ENCODE data around the gene PEF1.

DNA sequence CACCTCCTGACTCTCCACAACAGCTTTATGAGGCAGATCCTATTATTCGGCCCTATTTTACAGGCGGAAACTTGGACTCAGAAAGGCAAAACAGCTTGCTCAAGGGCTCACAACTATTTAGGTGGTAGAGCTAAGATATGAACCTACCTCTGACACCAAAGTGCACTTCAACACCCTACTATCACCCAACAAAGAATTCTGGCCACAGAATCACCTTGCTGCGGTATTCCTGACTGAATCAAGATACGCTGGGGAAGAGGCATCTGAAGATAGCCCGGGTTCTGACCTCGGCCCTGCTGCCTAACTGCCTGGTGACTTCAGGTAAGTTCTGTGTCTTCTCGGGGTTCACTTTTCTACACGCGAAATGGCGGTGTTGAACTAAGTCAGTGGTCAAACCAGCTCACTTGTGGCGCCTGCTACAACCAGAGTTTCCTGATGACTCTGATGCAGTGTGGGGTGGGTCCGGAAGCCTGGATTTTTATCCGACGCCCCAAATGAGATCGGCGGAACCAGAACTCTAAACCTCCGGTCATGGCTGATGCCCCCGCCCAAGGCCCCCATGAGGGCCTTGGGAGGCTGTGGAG, 608 bp downstream of the PEF1 start:
- TF ChIP-seq, protein P1, sequence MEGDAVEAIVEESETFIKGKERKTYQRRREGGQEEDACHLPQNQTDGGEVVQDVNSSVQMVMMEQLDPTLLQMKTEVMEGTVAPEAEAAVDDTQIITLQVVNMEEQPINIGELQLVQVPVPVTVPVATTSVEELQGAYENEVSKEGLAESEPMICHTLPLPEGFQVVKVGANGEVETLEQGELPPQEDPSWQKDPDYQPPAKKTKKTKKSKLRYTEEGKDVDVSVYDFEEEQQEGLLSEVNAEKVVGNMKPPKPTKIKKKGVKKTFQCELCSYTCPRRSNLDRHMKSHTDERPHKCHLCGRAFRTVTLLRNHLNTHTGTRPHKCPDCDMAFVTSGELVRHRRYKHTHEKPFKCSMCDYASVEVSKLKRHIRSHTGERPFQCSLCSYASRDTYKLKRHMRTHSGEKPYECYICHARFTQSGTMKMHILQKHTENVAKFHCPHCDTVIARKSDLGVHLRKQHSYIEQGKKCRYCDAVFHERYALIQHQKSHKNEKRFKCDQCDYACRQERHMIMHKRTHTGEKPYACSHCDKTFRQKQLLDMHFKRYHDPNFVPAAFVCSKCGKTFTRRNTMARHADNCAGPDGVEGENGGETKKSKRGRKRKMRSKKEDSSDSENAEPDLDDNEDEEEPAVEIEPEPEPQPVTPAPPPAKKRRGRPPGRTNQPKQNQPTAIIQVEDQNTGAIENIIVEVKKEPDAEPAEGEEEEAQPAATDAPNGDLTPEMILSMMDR (IDR thresholded peaks at IDR 0.05): no peak
- TF ChIP-seq POLR2A (IDR thresholded peaks at IDR 0.05): no peak

Data from thyroid gland (tissue), 4 donors.